ENCODE results near the gene RASSF6. TPM values are rescaled to one million over a fixed set of nuclear protein-coding genes. Genes with fewer than 3 reads are reported as not detected.
A peak's percentile ranks its signal among the peaks of the same experiment; 100 is the strongest.
"Not testable (repeated sequence)": the region's sequence is repeated elsewhere in the genome, so short reads cannot be mapped to it uniquely, and the experiment has no call there.

The RASSF6 gene
- total RNA-seq, 1 donor = 1.3 TPM

- DNase-seq (ENCODE audit: low read depth in 2 of 3, low spot score in 2 of 3) = no peak
Observed at GRCh38 chr4:73585345-73585744, 34.9 kb downstream of the RASSF6 start.

- DNase-seq (ENCODE audit: low read depth in 2 of 3, low spot score in 2 of 3) = no peak
Observed at GRCh38 chr4:73583666-73584065, 36.6 kb downstream of the RASSF6 start.

GRCh38 chr4:73577371-73577770 is 42.9 kb downstream of the RASSF6 start:
- DNase-seq (ENCODE audit: low read depth in 2 of 3, low spot score in 2 of 3) = no peak

- DNase-seq (ENCODE audit: low read depth in 2 of 3, low spot score in 2 of 3) = peak in 1 of 3 donors; percentile 49
Observed at GRCh38 chr4:73576381-73576780, 43.9 kb downstream of the RASSF6 start.

- no peak for DNase-seq (ENCODE audit: low read depth in 2 of 3, low spot score in 2 of 3)
Observed at GRCh38 chr4:73575660-73576059, 44.6 kb downstream of the RASSF6 start.

GRCh38 chr4:73573794-73574528 is 46.3 kb downstream of the RASSF6 start:
- DNase-seq (ENCODE audit: low read depth in 2 of 3, low spot score in 2 of 3) = peak in 2 of 3 donors; percentile 67 to 83

- not testable (repeated sequence) for DNase-seq (ENCODE audit: low read depth in 2 of 3, low spot score in 2 of 3)
Observed at GRCh38 chr4:73550865-73551264, 69.4 kb downstream of the RASSF6 start.

GRCh38 chr4:73544620-73545019 is 75.6 kb downstream of the RASSF6 start:
- DNase-seq (ENCODE audit: low read depth in 2 of 3, low spot score in 2 of 3) = no peak

- DNase-seq (ENCODE audit: low read depth in 2 of 3, low spot score in 2 of 3) = no peak
Observed at GRCh38 chr4:73541251-73541650, 79.0 kb downstream of the RASSF6 start.

- no peak for DNase-seq (ENCODE audit: low read depth in 2 of 3, low spot score in 2 of 3)
Observed at GRCh38 chr4:73540826-73541225, 79.4 kb downstream of the RASSF6 start.

GRCh38 chr4:73539386-73539785 is 80.8 kb downstream of the RASSF6 start:
- DNase-seq (ENCODE audit: low read depth in 2 of 3, low spot score in 2 of 3) = no peak

GRCh38 chr4:73538162-73538561 is 82.1 kb downstream of the RASSF6 start:
- DNase-seq (ENCODE audit: low read depth in 2 of 3, low spot score in 2 of 3) = no peak

- peak in 1 of 3 donors; percentile 2 for DNase-seq (ENCODE audit: low read depth in 2 of 3, low spot score in 2 of 3)
Observed at GRCh38 chr4:73533515-73534422, 86.5 kb downstream of the RASSF6 start.

- no peak for DNase-seq (ENCODE audit: low read depth in 2 of 3, low spot score in 2 of 3)
Observed at GRCh38 chr4:73528171-73528570, 92.1 kb downstream of the RASSF6 start.

GRCh38 chr4:73527196-73527595 is 93.0 kb downstream of the RASSF6 start:
- DNase-seq (ENCODE audit: low read depth in 2 of 3, low spot score in 2 of 3) = no peak

GRCh38 chr4:73525611-73526010 is 94.6 kb downstream of the RASSF6 start:
- DNase-seq (ENCODE audit: low read depth in 2 of 3, low spot score in 2 of 3) = no peak

- DNase-seq (ENCODE audit: low read depth in 2 of 3, low spot score in 2 of 3) = no peak
Observed at GRCh38 chr4:73523126-73523525, 97.1 kb downstream of the RASSF6 start.

Small RNA genes lying within 50 kb of the gene (small RNA-seq; reads per million reads assigned to genes)
- not detected for gene AC074250.1

Other genes with a start within 250 kb of the RASSF6 start
- not detected for gene ALB, start 216.1 kb downstream of the RASSF6 start, total RNA-seq
- gene AFP, start 184.2 kb downstream of the RASSF6 start, total RNA-seq = not detected
- gene AFM, start 138.7 kb downstream of the RASSF6 start, total RNA-seq = not detected
- gene CXCL8, start 120.1 kb upstream of the RASSF6 start, total RNA-seq = 16.4 TPM
- under 0.01 TPM for gene CXCL6, start 216.2 kb upstream of the RASSF6 start, total RNA-seq
- 1.1 TPM for gene PF4V1, start 232.9 kb upstream of the RASSF6 start, total RNA-seq
- gene CXCL1, start 249.0 kb upstream of the RASSF6 start, total RNA-seq = 0.27 TPM

Data from hematopoietic multipotent progenitor cell (in vitro differentiated cells).